HG03135 (cell line): ENCODE data around the gene SLC18B1.

ENCODE experiments used
- ATAC-seq: cut with Tn5 transposase; IDR thresholded peaks from one replicate; pipeline ENCODE4 v1.9.1; 2021; ENCODE audit warnings: mild to moderate bottlenecking, moderate library complexity; ENCODE audit not compliant: unreplicated experiment

SLC18B1 gene

DNA sequence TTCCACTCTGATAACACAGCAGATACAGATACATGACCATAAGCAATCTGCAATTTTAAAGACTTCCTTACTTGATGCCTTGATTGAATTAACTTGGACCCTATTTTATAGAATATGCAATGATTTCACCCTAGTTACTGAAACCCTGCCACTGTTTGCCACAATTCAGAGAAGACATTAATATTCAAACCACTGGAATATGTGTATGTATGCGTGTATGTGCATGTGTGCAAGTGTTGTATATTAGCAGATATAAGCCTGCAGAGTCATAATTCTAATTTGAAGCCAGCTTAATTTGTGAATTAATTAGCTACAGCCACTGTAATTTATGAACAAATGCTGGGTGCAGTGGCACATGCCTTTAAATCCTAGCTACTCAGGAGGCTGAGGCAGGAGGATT lies 50.0 kb downstream of the SLC18B1 start:
- ATAC-seq: no peak

DNA sequence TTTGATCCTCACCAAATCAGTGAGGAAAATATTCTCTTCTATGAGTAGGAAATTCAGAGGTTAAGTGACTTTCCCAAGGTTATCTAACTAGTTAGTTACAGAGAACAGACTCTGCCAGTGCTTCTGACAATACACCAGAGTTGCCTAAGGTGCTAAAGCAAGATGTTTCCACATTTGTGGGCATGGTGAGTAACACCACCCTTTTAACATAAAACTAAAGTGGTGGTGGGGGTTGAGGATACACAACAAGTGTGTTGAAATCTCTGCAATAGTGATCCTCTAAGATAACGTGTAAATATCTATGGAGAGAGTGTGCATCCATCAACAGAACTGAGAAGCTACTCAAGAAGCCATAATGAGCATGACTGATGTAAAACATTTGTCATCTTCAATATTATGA lies 52.4 kb downstream of the SLC18B1 start:
- ATAC-seq: no peak

- ATAC-seq: no peak
Observed at GRCh38 chr6:132742495-132742894, 55.9 kb downstream of the SLC18B1 start.

- no peak for ATAC-seq
Observed at GRCh38 chr6:132741281-132741680, 57.2 kb downstream of the SLC18B1 start.

GRCh38 chr6:132736239-132736638 lies 62.2 kb downstream of the SLC18B1 start:
- ATAC-seq: no peak

DNA sequence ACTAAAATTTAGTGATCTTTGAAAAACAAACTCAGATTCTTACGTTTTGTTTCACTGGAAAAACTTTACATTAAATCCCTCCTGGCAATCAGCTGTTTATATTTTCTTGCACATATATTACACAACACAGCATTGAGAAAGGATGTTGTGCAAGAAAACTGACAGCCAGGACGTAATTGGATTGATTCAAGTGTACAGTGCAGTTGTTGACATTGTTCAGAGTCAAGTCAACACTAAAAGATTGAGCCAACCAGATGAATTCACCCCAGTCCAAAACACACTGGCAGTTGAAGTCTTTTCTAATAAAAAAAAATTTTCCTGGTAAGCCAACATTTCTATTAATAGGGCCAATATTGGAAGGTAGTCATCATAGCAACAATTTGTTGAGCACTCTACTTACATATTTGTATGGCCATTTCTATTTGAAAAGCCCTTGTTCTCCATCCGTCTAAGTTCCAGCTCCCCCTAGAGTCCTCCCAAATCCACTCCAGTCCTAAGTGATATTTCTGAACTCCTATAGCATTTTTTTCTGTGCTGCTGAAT lies 63.7 kb downstream of the SLC18B1 start:
- no peak for ATAC-seq

- no peak for ATAC-seq
Observed at GRCh38 chr6:132733814-132734213, 64.6 kb downstream of the SLC18B1 start.

- no peak for ATAC-seq
Observed at GRCh38 chr6:132733283-132733682, 65.2 kb downstream of the SLC18B1 start.

DNA sequence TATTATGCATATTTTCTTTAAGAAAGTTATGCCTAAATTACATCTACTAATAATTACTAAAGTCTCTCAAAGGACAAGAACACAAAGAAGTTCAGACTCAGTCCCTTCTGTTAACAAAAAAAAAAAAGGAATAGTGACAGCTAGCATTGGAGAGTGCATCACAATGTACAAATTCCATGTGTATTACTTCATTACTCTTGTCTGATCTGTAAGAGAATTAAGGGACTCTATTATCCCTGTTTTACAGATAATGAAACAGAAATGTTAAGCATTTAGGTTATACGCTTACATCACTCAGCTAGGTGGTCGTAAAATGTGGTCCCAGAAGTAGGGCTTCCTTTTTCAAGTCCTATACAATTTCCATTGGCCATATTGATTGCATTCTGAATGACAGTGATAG lies 67.4 kb downstream of the SLC18B1 start:
- ATAC-seq: no peak

- ATAC-seq: no peak
Observed at GRCh38 chr6:132730560-132730959, 67.9 kb downstream of the SLC18B1 start.

GRCh38 chr6:132728616-132729015 lies 69.8 kb downstream of the SLC18B1 start:
- ATAC-seq: no peak

- no peak for ATAC-seq
Observed at GRCh38 chr6:132726608-132726975, 71.8 kb downstream of the SLC18B1 start.

DNA sequence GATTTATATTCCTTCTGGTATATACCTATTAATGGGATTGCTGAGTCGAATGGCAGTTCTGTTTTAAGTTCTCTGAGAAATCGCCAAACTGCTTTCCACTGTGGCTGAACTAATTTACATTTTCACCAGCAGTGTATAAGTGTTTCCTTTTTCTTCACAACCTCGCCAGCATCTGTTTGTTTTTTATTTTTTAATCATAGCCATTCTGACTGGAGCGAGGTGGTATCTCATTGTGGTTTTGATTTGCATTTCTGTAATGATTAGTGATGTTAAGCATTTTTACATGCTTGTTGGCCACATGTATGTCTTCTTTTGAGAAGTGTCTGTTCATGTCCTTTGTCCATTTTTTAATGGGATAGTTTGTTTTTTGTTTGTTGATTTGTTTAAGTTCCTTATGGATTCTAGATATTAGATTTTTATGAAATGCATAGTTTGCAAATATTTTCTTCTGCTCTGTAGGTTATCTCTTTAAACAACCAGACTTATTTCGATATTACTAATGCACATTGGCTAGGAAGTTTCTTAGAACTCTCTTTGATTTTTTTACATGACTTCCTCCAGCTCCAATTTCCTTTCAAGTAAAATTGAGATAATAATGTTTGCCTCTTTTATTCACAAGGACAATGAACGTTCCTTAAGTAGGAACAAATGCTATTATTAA lies 72.4 kb downstream of the SLC18B1 start:
- ATAC-seq: peak; percentile 60

DNA sequence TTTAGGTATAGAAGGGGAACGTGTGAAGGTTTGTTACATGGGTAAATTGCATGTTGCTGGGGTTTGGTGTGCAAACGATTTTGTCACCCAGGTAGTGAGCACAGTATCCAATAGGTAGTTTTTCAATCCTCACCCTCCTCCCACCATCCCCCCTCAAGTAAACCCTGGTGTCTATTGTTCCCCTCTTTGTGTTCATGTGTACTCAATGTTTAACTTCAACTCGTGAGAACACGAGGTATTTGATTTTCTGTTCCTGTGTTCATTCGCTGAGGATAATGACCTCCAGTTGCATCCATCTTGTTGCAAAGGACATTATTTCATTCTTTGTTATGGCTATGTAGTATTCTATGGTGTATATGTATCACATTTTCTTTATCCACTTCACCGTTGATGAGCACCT lies 73.0 kb downstream of the SLC18B1 start:
- no peak for ATAC-seq

DNA sequence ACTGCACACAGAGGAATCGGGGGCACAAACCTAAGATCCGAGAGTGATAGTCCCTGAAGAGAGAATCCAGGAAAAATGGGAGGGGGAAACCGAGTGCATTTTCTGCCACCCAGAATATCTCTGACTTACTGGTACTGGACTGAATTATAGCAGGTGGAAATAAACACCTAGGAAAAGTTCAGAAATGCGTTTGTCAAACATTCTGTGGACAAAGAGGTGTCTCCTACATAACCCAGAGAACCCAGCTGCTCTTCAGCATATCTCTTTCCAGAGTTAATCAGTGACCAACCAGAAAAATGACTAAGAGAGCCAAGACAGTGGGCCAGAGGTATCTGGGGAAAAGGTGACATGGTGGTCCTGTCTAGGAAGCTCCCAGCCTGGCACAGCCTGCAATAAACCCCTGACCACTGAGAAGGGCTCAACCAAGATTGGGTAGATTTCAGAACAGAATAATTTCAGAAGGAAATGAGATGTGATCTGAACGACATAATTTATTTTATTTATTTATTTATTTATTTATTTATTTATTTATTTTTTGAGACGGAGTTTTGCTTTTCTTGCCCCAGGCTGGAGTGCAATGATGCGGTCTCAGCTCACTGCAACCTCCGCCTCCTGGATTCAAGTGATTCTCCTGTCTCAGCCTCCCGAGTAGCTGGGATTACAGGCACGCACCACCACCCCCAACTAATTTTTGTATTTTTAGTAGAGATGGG lies 78.5 kb downstream of the SLC18B1 start:
- no peak for ATAC-seq
